Stimulated activated CD4-positive, alpha-beta T cell treated with anti-CD3 and anti-CD28 coated beads, Interleukin-15, amount 100 ng/mL, for 1 hour (primary cell): ENCODE results near the gene PHAF1.
A peak's percentile ranks its signal among the peaks of the same experiment; 100 is the strongest.

Experiments
- DNase-seq, 2 donors: peaks; one replicate each; pipeline ENCODE4 v3.0.0-alpha.2; 2020; ENCODE audit warnings: low read depth in 1 of 2, low spot score in 1 of 2

PHAF1 gene

DNA sequence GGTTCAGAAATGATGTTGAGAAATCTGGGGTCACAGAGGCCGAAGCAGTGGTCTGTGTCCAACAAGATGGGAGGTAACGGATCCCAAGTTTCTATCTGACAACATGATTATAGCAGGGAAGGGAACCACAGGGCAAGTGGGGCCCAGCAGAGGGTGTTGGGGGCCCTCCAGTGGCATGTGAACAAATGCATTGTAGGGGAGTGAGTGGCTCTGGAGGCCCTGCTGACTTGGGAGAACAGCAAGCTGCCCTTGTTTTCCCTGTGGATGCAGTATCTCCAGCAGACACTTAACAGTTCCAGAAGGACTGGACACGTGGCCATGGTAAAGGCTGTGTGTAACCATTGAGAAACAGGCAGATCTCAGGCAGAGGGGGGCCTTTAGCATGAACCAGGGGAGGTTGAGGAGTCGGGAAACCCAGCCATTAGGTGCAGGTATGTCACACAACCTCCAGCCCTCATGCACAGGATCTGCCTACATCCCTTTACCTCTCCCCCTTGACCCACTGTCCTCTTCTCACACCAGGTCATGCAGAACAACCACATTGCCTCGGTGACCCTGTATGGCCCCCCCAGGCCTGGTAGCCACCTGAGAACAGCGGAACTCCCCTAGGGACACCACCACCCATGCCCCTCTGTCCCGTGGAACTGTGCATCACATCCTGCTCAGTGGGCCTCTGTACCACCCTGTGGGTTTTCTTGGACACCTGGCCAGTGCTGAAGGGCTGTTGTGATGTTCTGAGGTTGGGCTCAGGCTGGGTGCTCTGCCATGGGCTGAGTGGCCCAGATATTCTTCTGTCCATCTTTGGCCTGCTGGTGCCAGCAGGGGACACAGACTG is 37.0 kb downstream of the PHAF1 start:
- DNase-seq, result no peak

DNA sequence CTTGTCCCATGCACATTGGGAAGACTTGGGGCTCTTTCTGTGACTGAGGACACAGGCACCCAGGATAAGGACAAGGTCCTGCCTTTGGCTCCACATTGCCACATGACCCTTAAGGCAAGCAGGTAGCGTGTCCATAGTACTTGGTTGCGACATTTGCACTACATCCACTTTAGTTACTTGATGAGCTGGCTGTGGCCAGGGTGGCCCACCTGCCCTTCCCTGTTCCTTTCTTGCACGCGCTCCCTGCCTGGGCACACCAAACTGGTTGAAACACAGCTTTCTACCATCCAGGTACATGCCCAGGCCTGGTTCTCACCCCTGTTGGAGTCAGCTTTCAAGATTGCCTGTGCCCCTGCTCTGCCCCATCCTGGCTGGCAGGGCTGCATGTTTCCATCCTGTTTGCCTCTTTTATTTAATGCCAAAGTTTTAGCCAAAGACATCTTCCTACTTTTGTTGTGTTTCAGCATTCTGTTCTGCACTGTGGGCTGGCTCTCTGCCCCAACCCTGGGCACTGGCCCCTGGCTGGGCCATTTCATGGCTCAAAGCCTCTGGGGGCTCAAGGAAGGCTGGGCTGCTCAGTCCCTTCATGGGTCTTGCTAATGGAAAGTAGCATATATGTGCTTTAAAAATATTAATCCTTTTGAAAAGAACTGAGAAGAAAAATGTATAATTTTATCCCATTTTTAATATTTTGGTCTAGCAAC is 37.8 kb downstream of the PHAF1 start:
- no peak for DNase-seq

DNA sequence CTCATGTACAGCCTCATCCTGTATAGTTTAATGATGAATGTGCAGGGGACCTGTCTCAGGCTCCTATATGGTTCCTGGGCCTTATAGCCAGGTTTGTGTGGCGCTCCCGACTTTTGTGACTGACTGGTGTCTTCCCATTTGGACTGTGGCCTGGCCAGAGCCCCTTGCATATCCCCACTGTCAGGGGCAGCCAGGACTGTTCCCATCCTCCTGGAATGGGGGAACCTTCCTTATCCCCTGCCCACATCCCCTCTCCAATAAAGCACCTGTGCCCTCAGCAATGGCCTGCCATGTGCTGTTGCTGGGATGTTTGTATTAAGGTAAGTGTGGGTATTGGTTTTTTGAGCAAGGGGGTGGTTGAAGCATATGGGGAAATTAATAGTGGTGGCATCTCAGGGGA is 38.5 kb downstream of the PHAF1 start:
- no peak for DNase-seq

DNA sequence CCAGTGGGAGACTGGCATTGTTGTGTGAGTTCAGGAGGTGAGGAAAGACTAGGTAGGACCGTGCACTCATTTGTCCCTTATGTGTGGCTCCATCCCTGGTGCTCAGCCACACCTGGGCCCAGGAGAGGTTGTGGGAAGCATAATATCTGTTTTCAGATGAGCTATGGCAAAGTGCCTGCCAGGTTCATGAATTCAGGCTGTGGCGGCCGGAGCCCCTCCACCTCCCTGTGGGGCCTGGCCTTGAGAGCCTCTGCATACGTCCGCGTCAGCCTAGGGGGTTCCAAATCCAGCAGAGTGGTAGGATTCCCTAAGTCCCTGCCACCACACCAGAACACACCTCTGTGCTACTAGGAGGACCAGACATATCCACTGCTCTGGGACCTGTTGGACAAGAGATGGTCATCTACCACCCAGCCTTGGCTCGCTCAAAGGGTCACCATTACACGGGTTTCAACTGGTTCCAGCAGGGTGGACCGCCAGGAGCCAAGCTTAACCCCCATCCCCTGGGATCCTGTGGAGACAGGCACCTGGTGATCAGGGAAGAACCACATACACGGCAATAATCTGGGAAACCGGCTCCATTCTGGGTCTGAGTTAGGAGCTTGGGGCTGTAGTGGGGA is 39.0 kb downstream of the PHAF1 start:
- no peak for DNase-seq

DNA sequence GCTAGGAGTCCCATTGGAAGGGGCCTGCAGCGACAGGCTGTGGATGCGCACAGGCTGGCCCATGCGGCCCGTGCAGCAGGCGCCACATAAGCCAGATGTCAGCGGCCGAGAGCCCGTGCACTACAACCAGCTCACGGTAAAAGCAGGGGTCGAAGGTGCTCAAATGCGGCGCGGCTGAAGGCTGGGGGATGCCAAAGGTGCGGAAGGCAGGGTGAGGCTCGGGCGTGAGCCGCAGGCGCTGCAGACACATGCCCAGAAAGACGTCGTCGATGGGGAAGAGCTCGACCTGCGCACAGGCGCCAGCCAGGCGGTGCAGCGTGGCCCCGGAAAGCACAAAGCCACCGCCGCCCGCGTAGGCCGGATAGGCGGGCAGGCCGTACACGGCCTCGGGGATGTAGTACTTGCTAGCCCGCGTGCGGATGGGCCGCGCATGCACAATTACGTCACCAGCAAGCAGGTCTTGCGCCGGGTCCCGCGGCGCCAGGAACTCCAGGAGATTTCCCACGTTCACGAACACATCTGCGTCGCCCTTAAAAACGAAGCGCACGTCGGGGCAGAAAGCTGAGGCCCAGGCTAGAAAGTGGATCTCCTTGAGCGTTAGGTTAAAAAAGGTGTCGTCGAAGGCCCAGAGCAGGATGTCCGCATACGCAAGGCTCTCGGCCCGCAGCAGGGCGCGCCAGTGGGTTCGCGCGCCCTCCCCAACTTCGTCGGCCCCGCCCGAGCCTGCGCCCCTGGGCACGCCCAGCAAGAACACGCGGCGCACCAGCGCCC is 39.7 kb downstream of the PHAF1 start:
- no peak for DNase-seq

DNA sequence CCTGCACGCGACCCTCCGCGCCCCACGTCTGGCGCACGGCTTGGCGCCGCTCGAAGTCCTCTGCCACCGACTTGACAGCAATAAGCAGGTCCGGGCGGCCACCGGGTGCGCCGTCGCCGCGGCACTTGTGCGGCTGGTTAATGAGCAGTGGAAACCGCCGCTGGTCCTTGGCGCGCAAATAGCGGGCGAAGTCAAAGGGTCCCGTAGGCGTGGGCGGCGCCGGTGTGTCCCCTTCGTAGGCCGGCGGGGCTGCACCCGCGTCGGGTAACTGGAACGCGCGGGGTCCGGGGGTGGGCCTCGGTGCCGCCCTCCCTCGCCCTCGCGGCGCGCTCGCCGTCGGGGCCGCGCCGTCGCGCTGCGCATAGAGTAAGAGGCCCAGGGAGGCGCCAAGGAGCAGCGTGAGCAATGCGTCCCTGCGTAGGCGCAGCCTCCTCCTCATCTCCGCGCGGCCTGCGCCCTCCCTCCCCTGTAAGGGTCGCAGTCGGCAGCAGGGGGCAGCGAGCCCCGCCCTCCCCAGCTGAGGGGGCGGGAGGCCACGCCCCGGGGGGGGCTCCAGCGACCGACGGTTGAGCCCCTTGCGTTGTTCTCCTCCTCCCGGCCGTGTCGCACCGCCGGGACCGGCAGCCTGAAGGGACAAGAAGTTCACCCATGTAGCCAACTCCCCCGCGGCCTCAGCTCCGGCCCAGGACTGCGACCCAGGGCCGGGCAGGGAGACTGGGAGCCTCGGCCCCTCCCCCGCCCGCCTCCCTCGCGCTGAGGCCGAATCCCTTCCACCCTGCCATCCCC is 40.5 kb downstream of the PHAF1 start:
- peak in 1 of 2 donors; percentile 28 for DNase-seq

DNA sequence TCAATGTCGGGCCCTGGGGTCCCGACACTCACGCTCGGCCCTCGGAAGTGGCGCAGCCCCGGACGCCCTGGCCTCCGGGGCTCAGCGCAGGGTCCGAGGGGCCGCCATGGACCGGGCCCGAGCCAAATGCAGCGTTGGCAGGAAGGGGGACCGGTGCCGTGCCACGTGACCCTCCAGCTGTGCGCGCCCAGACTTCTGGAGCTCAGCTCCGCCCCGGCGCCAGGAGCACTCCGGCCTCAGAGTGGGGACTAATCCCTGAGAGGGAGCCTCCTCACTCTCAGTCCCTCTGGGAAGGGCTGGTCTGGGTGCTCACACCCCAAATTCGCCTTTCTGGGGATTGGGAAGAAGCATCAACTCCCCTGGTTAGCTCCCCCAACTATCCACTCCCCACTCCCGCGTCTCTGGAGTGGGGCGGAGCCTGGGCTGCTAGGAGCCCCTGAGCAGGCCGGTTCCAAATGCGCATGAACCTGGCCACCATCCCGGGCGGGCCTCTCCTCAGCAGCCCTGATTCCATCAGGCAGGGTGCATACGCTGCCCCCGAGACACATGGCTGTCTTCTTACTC is 41.2 kb downstream of the PHAF1 start, which contains the start of gene B3GNT9:
Gene B3GNT9 (minus strand): TSS at position 166 of the 564 bp plus-strand sequence. CDS start 513 bp downstream, outside the sequence.
- DNase-seq, result no peak

DNA sequence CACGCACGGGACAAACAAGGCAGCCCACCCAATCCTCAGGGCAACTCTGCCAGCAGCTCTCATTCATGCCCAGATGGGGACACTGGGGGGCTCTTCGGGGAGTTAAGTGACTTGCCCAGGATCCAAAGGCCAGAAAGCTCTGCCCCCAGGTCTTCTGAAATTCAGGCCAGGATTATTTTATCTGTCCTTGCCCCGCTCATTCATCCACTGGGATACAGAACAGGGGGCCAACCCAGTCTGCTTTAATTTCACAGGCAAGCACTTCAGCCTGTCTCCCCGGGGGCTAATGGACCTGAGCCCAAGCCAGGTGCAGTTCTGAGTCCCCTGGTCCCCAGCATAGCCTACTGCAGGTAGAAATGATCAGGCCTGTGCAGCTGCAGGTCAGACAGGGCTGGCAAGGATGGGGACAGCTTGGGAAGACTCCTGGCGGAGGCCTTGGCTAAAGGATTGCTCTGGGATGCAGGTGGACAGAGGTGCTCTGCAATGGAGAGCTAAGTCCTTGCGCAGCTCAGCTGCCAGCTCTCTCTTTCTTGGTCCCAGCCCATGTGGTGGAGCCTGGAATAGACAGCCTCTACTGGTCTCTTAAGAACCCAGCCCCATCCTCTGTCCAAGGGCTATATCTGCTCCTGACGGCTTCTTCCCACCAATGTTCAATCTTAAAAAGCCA is 41.8 kb downstream of the PHAF1 start:
- DNase-seq, result no peak

DNA sequence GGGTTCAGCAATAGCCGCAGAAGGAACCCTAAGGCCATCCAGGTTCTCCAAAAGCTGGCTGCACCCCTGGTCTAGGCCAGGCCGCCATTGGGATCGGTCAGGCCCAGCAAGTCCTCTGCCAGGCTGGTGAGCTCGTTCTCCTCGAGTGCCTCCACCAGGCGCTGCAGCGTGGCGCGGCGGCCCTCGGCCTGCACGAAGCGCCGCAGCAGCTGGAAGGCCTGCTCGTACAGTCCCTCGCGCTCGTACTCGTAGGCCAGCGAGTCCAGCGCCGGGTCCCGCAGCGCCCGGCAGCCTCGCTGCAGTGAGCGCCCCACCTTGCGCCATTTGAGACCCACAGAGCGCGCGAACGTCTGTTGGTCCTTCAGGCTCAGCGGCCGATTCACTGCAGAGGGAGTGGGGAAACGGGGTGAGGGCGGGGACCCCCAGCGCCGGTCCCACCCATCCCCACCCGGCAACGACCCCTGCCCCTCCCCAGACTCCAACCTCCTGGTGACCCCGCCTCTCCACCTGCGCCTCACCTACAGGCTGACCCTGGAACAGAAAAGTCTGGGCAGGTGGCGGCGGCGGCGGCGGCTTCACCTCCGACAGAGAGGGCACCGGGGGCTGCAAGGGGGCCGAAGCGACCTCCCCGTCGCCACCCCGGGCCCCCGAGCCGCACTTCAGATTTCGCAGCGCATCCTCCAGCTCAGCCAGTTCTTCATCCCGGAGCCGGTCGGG is 45.0 kb downstream of the PHAF1 start:
- no peak for DNase-seq

DNA sequence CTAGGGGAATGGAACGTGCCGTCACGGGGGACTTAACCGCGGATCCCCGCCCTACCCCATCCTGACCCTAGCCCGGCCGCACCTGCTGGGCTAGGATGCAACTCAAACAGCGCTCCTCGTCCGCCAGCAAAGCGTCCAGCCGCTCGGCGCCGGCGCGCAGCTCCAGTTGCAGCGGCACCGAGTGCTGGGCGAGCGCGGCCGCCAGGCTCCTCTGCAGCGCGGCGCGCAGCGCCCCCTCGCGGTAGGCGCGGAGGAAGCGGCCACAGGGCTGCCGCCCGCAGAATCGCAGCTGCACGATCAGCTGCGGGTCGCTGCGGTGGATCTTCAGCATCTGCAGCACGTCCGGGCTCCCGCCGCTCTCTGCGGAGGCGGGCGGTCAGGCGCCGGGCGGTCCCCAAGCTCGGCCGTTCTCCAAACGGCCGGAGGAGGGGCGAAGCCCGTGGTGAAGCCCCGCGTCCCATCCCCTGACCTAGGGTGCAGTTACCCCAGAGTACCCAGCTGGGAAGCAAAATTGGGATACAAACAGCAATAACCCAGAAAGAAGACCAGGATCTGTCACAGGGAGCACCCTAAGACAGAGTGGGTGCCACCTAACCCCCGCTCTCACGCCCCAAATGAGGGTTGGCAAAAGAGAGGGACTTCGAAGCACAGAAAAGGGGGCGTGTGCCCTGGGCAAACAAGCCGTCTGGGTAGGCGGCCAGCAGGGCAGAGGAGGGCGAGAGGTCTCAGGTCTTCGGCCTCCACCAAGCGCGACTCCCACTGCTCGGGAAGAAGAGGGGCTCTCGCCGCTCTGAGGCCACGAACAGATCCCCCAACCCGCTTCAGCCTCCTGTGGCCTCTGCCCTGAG is 45.8 kb downstream of the PHAF1 start:
- peak; percentile 67 to 75 for DNase-seq

DNA sequence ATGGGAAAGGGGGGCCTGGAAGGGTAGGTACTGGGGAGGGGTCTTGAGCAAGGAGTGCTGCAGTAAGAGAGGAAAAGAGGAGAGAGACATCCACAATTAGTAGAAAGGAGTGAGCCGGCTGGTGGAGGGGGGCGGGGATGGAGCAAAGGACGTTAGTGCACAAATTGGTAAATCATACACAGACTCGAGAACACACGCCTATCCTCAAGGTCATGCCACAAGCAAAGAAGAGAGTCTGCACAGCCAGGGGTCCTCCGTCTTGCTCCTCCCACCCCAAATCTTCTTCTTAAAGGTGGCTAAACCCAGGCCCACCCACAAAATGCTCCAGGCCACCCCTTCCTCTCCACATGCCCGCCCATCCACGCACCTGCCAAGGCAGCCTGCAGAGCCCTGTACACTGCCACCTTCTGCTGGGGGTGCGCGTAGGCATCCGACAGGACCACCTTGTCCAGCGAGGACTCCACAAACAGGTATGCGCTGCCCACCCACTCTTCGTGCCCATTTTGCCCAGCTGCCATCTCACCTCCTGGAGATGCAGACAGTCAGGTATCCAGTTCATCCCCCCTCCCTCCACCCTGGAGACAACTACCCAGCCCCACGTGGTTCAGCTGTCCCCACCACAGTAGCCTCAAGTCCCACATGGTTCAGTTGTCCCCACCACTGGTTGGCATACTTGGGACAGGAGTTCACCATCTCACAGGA is 46.6 kb downstream of the PHAF1 start:
- no peak for DNase-seq

DNA sequence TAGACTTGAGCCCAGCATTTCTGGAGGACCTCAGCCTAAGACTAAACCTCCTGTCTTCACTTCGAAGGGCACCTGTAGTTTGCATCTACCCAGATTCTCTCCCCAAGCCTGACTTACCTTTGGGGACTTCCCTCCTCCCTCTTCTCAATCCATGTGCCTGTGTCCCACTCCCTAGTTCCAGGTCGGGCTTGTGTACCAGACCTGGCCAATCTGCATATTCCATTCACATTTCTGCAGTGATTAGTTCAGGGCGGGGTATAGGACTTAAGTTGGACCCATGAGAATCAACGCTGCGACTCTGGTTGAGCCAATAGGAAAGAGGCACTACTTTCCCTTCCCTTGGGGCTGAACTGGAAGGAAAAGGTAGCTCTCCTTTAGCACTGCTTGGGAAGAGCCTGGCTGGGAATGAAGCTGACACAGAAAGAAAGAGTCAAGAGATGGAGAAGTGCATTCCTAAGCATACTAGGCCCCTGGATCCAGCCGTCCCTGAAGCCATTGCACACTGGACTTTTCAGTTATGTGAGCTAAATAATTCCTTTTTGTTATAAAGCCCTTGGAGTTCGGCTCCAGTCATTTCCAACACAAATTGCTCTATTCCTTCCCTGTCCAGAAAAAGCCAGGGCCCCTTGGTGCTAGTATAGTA is 47.5 kb downstream of the PHAF1 start:
- no peak for DNase-seq

DNA sequence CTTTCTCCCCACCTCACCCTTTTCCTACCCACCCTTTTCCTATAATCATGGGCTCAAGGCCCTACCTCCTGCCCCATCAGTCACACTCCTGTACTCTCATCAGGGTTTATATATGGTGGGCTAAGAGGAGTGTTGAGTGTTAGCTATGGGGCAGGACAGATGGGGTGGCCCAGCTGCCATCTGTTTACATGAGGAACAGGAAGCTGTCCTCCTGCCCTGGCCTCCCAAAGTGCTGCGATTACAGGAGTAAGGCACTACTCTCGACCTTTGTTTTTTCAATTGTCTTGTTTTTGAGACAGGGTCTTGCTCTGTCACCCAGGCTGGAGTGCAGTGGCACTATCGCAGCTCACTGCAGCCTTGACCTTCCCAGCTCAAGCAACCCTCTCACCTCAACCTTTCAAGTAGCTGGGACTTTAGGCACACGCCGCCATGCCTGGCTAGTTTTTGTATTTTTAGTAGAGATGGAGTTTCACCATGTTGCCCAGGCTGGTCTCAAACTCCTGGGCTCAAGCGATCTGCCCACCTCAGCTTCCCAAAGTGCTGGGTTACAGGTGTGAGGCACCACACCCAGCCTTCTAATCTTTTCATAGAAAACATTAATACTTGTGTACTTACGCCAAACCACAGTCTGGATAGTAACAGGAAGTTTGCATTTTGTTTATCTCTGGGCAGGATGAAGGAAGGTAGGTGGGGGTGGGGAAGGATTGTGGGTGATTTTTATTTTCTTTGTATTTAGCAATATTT is 48.3 kb downstream of the PHAF1 start:
- DNase-seq, result no peak

DNA sequence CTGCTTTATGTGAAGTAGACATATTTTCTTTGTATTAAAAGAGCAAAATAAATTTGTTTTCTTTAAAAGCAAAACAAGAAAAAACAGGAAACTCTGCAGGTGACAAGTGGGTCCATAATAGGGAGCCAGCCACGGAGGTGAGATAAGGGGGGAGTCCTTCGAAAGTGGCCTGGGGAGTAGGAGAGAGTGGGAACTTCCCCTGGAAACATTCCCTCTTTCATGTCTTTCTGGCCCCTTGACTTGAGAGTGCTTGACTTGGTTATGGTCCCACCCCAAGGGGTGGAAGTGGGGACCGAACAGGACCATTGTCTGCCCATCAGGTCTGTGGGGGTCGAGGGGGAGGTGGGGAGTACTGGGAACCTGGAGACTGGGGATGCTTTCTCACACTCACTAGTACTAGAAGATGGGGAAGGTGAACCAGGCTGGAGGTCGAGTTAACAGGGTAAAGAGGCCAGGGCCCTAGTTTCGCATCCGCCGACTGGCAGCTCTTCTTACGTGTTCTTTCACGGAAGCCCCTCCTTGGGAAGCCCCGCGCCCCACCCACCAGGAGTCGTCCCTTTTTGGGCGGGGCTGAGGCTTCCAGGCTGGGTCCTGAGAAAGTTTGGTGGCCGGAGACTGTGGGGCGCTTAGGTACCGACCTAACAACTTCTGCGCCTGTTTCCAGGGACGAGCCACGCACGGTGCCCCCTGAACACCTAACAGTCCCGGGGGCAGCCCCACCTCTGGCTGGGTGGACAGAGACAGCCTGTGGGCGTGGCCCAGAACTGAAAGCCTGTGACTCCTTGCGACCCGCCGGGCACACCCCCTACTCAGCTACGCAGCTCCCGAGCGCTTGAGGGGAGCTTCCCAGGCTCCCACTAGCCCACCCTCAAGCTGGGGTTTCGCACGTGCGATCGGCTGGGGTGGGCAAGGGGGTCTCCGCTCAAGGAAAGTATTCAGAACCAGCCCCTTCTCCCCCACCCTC is 49.2 kb downstream of the PHAF1 start:
- peak; percentile 58 to 70 for DNase-seq

DNA sequence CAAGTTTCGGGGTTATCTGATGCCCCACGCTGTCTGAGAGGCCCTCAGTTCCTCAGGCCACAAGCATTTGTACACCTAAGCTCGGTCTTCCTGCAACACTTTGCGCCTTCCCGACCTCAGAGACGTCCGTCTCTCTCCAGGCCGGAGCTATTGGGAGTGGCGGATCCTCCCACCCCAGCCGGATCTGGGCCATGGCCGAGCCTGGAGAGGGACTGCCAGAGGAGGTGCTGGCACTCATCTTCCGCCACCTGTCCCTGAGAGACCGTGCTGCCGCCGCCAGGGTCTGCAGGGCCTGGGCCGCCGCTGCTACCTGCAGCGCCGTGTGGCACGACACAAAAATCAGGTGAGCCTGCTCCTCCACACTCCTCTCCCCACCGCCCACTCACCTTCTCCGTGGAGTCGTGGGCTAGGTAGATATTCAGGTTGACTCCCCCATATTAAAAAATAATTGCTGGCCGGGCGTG is 51.9 kb downstream of the PHAF1 start:
- DNase-seq, result no peak
